ENCODE data around the gene EHMT1.

The EHMT1 gene

GRCh38 chr9:137743695-137744094 lies 124.9 kb downstream of the EHMT1 start:
- DNase-seq: no peak

GRCh38 chr9:137744632-137745183 lies 125.9 kb downstream of the EHMT1 start:
- DNase-seq: no peak

GRCh38 chr9:137745541-137745991 lies 126.8 kb downstream of the EHMT1 start:
- DNase-seq: no peak

DNA sequence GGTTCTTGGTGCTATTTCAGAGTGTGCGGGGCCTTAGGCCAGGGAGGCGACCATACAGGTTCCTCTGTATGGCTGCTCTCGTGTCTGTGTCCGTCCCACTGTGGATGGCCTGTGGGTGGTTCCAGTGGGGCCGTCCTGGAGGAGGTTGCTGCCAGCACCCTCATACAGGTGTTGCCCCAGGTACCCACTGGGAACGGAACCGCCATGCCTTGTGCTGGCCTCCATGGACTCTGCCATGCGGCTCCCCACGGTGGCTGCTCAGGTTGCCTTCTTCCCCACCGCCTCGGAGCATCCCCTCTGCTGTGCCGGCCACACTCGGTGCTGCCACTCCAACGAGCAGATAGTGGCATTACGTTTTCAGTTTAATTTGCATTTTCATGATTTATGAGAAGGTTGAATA lies 129.5 kb downstream of the EHMT1 start:
- no peak for DNase-seq

GRCh38 chr9:137748741-137749140 lies 129.9 kb downstream of the EHMT1 start:
- DNase-seq: no peak

- no peak for DNase-seq
Measured at GRCh38 chr9:137749511-137749910, 130.7 kb downstream of the EHMT1 start.

GRCh38 chr9:137750007-137750406 lies 131.2 kb downstream of the EHMT1 start:
- no peak for DNase-seq

- no peak for DNase-seq
Measured at GRCh38 chr9:137750566-137750965, 131.8 kb downstream of the EHMT1 start.

DNA sequence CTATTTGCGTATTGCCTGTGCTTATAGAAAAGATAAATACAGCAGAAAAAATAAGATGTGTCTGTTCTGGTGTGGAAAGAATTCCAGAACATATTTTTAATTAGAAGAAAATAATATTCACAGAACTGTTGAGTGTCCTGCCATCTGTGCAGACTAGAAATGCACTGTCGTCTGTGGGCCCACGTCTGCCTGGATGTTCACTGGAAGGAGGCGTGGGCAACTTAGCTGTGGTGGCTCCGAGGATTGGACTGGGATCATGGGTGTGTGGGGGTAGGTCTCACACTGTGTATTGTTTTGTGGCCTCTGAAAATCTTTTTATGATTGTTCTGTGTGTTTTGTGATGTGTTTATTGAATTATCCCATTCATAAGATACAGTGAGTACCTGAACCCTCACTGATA lies 132.8 kb downstream of the EHMT1 start:
- no peak for DNase-seq

- no peak for DNase-seq
Measured at GRCh38 chr9:137752426-137752825, 133.6 kb downstream of the EHMT1 start.

DNA sequence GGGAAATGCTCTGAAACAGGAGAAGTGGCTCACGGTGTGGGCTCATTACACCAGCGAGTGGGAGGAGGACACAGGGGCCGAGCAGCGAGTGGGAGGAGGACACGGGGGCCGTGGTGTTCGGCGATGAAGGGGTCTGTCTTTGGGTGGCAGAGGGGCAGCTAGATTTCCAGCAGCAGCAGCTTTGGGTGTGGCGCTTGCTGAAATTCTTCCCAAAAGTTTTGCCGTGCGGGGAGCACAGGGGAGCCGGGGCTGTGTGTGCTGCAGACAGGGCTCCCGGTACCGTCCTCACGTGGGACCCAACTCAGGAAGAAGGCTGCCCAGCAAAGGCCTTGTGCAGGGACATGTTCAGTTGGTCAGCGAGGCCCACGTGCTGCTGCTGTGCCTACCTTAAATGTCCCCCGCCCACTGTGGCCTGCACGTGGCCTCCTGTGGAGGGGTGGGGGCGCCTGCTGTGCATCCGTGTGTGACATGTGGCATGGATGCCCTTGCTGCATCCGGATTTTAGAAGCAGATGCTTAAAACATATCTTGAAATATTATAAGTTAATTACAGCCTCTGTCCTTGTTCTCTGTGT lies 134.5 kb downstream of the EHMT1 start:
- DNase-seq: no peak

DNA sequence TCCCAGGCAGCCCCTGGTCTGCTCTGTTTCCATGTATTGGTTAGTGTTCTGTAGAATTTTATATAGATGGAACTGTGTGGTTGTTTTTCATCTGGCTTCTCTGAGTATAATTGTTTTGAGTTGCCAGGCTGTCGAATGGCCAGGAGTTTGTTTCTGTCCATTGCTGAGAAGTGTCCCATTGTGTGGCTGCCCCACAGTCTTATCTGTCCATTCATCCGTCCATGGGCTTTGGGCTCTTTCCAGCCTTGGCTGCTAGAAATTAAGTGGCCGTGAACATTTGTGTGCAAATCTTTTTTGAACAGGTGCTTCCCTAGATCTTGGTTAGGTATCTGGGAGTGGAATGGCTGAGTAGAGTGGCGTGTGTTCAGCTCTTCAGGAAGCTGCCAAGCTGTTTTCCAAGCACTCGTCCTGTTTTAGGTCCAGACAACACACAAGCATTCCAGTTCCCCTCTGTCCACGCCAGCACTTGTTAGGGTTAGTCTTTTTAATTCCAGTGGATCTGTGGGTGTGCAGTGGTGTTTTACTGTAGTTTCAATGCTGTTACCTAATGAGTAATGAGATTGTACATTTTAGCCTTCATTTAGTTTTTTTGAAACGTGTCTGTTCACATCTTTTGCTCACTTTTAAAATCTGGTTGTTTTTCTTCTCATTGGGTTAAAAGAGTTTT lies 136.6 kb downstream of the EHMT1 start:
- DNase-seq: no peak

- DNase-seq: no peak
Measured at GRCh38 chr9:137756045-137756744, 137.4 kb downstream of the EHMT1 start.

DNA sequence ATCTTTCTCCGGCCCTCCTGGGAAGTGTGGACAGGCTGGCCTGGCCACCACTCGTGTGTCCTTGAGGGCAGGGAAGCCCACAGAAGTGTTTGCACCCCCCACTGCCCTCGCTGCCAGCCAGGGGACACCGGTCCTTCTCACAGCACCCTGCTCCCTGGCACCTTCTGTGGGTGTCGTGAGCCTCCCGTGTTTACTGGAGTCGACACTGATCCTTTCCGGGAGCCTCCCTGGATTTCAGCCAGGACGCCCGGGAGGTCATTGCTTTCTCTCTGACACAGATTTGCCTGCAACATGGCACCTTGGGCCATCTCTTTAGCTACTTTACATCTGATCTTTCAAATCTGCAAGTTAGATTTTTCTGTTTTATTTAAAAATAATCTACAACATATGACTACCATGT lies 138.3 kb downstream of the EHMT1 start:
- no peak for DNase-seq

- no peak for DNase-seq
Measured at GRCh38 chr9:137757613-137758029, 138.8 kb downstream of the EHMT1 start.

- DNase-seq: no peak
Measured at GRCh38 chr9:137758067-137758466, 139.3 kb downstream of the EHMT1 start.

GRCh38 chr9:137759117-137759516 lies 140.3 kb downstream of the EHMT1 start:
- DNase-seq: no peak

GRCh38 chr9:137759649-137760321 lies 141.0 kb downstream of the EHMT1 start:
- DNase-seq: no peak

DNA sequence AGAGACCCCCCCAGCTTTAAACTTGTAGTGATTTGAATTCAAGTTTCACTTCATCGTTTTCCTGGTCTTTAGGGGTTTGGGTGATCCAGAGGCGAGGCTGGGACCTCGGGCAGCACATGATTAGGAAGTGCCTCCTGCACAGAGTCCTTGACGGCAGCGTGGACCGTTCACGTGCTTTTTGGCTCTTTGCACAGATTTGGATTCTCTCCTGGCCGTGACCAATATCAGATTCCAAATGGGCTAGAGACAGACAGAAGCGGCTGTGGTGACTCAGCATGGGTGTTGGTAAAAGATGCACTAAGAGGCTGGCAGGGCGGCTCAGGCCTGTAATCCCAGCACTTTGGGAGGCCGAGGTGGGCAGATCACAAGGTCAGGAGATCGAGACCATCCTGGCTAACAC lies 141.6 kb downstream of the EHMT1 start:
- no peak for DNase-seq

DNA sequence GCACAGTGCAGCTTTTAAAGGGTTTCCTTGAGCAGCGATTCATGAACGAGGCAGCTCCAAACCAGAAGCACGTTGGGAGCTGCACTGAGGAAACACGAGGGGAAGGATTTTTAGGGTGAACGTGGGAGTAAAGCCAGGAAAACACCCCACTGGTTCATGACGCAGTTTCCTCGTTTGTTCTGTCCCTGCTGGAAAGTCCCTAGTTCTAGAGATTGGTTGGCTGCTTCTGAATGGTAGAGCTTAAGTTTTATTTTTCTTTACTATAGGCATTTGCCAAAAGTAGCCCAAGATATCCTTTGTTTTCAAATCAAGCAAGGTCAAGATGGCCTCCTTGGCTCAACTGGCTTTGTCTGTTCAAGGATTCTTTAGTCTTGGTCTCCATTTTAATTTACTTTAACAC lies 142.2 kb downstream of the EHMT1 start:
- DNase-seq: no peak

- no peak for DNase-seq
Measured at GRCh38 chr9:137761793-137762192, 143.0 kb downstream of the EHMT1 start.

- no peak for DNase-seq
Measured at GRCh38 chr9:137762414-137763061, 143.7 kb downstream of the EHMT1 start.

Data from DMS79 (cell line).